Adrenal gland (tissue), 5 donors: ENCODE results near the gene RYR1.

ENCODE experiments used
- CTCF ChIP-seq, 6 experiments: fragments of 450-650 bp in 4 of 6; fragments of 200-600 bp in 2 of 6; sonication (generic) in 1 of 6; IDR thresholded peaks; 1 replicate in 5 of 6; 2 replicates in 1 of 6; pipeline versions ENCODE4 v1.5.1 to v1.8.0; 2016 to 2021; ENCODE audit warnings: antibody characterized with exemption in 6 of 6, mild to moderate bottlenecking in 2 of 6, moderate library complexity in 1 of 6
- POLR2A ChIP-seq, 2 donors: fragments of 450-650 bp; IDR thresholded peaks; one replicate each; pipeline ENCODE4 v1.6.1; 2017; ENCODE audit warnings: antibody characterized with exemption in 2 of 2, mild to moderate bottlenecking in 2 of 2, moderate library complexity in 1 of 2
- donor health status: DM: no; HTN: no; CAD: no.

GRCh38 chr19:38490861-38491260, 57.4 kb downstream of the RYR1 start:
- no peak for TF ChIP-seq CTCF (IDR thresholded peaks at IDR 0.05)
- no peak for TF ChIP-seq POLR2A (IDR thresholded peaks at IDR 0.05)
